Breast epithelium (tissue), 4 donors: Measurements from ENCODE around the gene C1QTNF7. TPM values are rescaled to one million over a fixed set of nuclear protein-coding genes. Genes with fewer than 3 reads are reported as not detected.

ENCODE experiments used
- DNase-seq, 2 donors: peaks; one replicate each; pipeline ENCODE4 v3.0.0-alpha.2; 2019; ENCODE audit warnings: low spot score in 2 of 2
- H3K27ac ChIP-seq, 2 donors: fragments of 200-600 bp; sonication (generic) in 1 of 2; one replicate each; pipeline ENCODE4 v1.5.1; 2016 to 2019; ENCODE audit warnings: mild to moderate bottlenecking in 1 of 2
- H3K27me3 ChIP-seq, 2 donors: fragments of 200-600 bp; sonication (generic) in 1 of 2; one replicate each; pipeline versions ENCODE4 v1.5.1 to v1.6.0; 2017 to 2019; ENCODE audit warnings: control low read depth in 1 of 2, mild to moderate bottlenecking in 1 of 2
- H3K36me3 ChIP-seq: fragments of 200-600 bp; one replicate; pipeline ENCODE4 v1.5.1; 2019
- H3K4me1 ChIP-seq, 2 donors: fragments of 200-600 bp; sonication (generic); one replicate each; pipeline ENCODE4 v1.5.1; 2016 to 2019; ENCODE audit warnings: control low read depth in 1 of 2
- H3K4me3 ChIP-seq, 3 donors: fragments of 200-600 bp; sonication (generic); 1 replicate in 2 of 3; 2 replicates in 1 of 3; pipeline ENCODE4 v1.5.1; 2016 to 2019; ENCODE audit warnings: mild to moderate bottlenecking in 3 of 3, moderate library complexity in 2 of 3
- H3K9me3 ChIP-seq, 2 donors: fragments of 200-600 bp; sonication (generic) in 1 of 2; one replicate each; pipeline ENCODE4 v1.5.1; 2016 to 2019; ENCODE audit warnings: control low read depth in 1 of 2
- CTCF ChIP-seq, 3 donors: fragments of 450-650 bp; IDR thresholded peaks; one replicate each; pipeline ENCODE4 v1.5.1; 2016 to 2017; ENCODE audit warnings: antibody characterized with exemption in 3 of 3, mild to moderate bottlenecking in 3 of 3, moderate library complexity in 3 of 3
- POLR2A ChIP-seq: fragments of 450-650 bp; IDR thresholded peaks from one replicate; pipeline ENCODE4 v1.6.1; 2016; ENCODE audit warnings: antibody characterized with exemption, mild to moderate bottlenecking, moderate library complexity
- POLR2AphosphoS5 ChIP-seq, 3 donors: sonication (generic); formaldehyde crosslinking; IDR thresholded peaks; one replicate each; pipeline ENCODE4 v1.6.1; 2017; ENCODE audit warnings: antibody characterized with exemption in 3 of 3
- intact Hi-C: fragments of 100-400 bp; cut with DNase I; formaldehyde crosslinking; loops from one replicate; pipeline ENCODE4 v1.15.1; 2023; ENCODE audit warnings: low total_unique reads
- total RNA-seq, 3 donors: library from RNA; depleted of rRNA; stranded (reverse); fragments of >200 nt; gene quantifications; one replicate each; pipeline ENCODE4 v1.1.0, GENCODE V29; 2016

Gene C1QTNF7
- total RNA-seq, 3 donors from 2014 or later, result 2.2 to 14.9 (median 2.6) TPM

GRCh38 chr4:15469402-15470127 is 41.7 kb downstream of the C1QTNF7 start, which contains the start of gene CC2D2A:
CC2D2A (plus strand) TSS chr4:15469882; CDS start chr4:15475933, 6,051 bp downstream.
- Histone ChIP-seq H3K4me3 (peak within 1 kb of the TSS; percentile 51 to 66 (median 55)), H3K36me3 (no peaks in the 10 kb centered on the region), H3K27me3 (no peaks in the 10 kb centered on the region), H3K27ac (peak within 1 kb of the TSS; percentile 20 to 38), H3K4me1 (no peaks in the 10 kb centered on the region), H3K9me3 (no peaks in the 10 kb centered on the region)
- intact Hi-C loops, result no loop called here
- DNase-seq, result no peak
- TF ChIP-seq CTCF (IDR thresholded peaks at IDR 0.05) (no peak), POLR2A (no peak), POLR2AphosphoS5 (IDR thresholded peaks at IDR 0.05) (no peak)

GRCh38 chr4:15470128-15470475 is 42.3 kb downstream of the C1QTNF7 start:
- H3K27ac ChIP-seq, result peak overlapping the region; percentile 20 to 38
- intact Hi-C loops, result no loop called here

GRCh38 chr4:15476396-15476795 is 48.6 kb downstream of the C1QTNF7 start:
- intact Hi-C loops, result no loop called here
- no peak for TF ChIP-seq CTCF (IDR thresholded peaks at IDR 0.05)
- no peaks in the 10 kb centered on the region for H3K9me3 ChIP-seq
- no peak for DNase-seq
- H3K27me3 ChIP-seq, result no peaks in the 10 kb centered on the region
- H3K36me3 ChIP-seq, result no peaks in the 10 kb centered on the region
- H3K27ac ChIP-seq, result no peak overlapping the region
- no peaks in the 10 kb centered on the region for H3K4me1 ChIP-seq
- no peak overlapping the region for H3K4me3 ChIP-seq

More at GRCh38 chr4:15470128-15470475, 42.3 kb downstream of the C1QTNF7 start:
- no peaks in the 10 kb centered on the region for H3K27me3 ChIP-seq
- no peaks in the 10 kb centered on the region for H3K9me3 ChIP-seq
- no peaks in the 10 kb centered on the region for H3K4me1 ChIP-seq
- DNase-seq, result no peak
- TF ChIP-seq POLR2AphosphoS5 (IDR thresholded peaks at IDR 0.05) (no peak), POLR2A (no peak), CTCF (IDR thresholded peaks at IDR 0.05) (no peak)
- H3K4me3 ChIP-seq, result peak overlapping the region; percentile 51 to 66 (median 55)
- no peaks in the 10 kb centered on the region for H3K36me3 ChIP-seq

- Histone ChIP-seq H3K27ac (no peak overlapping the region), H3K4me3 (peak overlapping the region in 1 of 3 donors; percentile 50), H3K36me3 (no peaks in the 10 kb centered on the region), H3K27me3 (no peaks in the 10 kb centered on the region), H3K4me1 (no peaks in the 10 kb centered on the region), H3K9me3 (no peaks in the 10 kb centered on the region)
- intact Hi-C loops, result no loop called here
- no peak for DNase-seq
- TF ChIP-seq POLR2A, result no peak
- no peak for TF ChIP-seq CTCF (IDR thresholded peaks at IDR 0.05)
Observed at GRCh38 chr4:15478724-15479088, 50.9 kb downstream of the C1QTNF7 start.

GRCh38 chr4:15479089-15479912 is 51.5 kb downstream of the C1QTNF7 start:
- Histone ChIP-seq H3K9me3 (no peaks in the 10 kb centered on the region), H3K4me1 (no peaks in the 10 kb centered on the region), H3K4me3 (peak overlapping the region; percentile 34 to 58 (median 50)), H3K27me3 (no peaks in the 10 kb centered on the region), H3K36me3 (no peaks in the 10 kb centered on the region), H3K27ac (peak overlapping the region; percentile 56 to 94)
- intact Hi-C loops, result no loop called here
- TF ChIP-seq CTCF (IDR thresholded peaks at IDR 0.05), result peak in 2 of 3 donors; percentile 61 to 63
- peak in 1 of 3 donors; percentile 60 for TF ChIP-seq POLR2AphosphoS5 (IDR thresholded peaks at IDR 0.05)
- no peak for TF ChIP-seq POLR2A
- DNase-seq, result peak in 1 of 2 donors; percentile 25
